ENCODE data around the gene KCNS1.

GRCh38 chr20:45109634-45110033 is 8.7 kb upstream of the KCNS1 start:
- TF ChIP-seq CTCF (conservative IDR thresholded peaks at IDR 0.05; ENCODE audit: low read depth in 2 of 2) (no peak), EZH2 (IDR thresholded peaks at IDR 0.05; ENCODE audit: low read depth, unreplicated experiment) (no peak), REST (IDR thresholded peaks at IDR 0.05; ENCODE audit: unreplicated experiment) (no peak), POLR2AphosphoS5 (IDR thresholded peaks at IDR 0.05; ENCODE audit: low read depth) (no peak), JUNB (IDR thresholded peaks at IDR 0.05; ENCODE audit: unreplicated experiment) (no peak), CREB1 (CRISPR knock-in tag; IDR thresholded peaks at IDR 0.05; ENCODE audit: low read depth) (no peak), STAT1 (IDR thresholded peaks at IDR 0.05; ENCODE audit: unreplicated experiment) (no peak), EZH2phosphoT487 (IDR thresholded peaks at IDR 0.05; ENCODE audit: unreplicated experiment) (no peak), NANOG (IDR thresholded peaks at IDR 0.05; ENCODE audit: borderline replicate concordance) (no peak)

Data from GM23338 (cell line).